HG03460 (cell line): ENCODE data around the gene NUDT22.

Source experiments
- ATAC-seq: cut with Tn5 transposase; IDR thresholded peaks from one replicate; pipeline ENCODE4 v1.9.1; 2021; ENCODE audit not compliant: unreplicated experiment

Gene NUDT22

DNA sequence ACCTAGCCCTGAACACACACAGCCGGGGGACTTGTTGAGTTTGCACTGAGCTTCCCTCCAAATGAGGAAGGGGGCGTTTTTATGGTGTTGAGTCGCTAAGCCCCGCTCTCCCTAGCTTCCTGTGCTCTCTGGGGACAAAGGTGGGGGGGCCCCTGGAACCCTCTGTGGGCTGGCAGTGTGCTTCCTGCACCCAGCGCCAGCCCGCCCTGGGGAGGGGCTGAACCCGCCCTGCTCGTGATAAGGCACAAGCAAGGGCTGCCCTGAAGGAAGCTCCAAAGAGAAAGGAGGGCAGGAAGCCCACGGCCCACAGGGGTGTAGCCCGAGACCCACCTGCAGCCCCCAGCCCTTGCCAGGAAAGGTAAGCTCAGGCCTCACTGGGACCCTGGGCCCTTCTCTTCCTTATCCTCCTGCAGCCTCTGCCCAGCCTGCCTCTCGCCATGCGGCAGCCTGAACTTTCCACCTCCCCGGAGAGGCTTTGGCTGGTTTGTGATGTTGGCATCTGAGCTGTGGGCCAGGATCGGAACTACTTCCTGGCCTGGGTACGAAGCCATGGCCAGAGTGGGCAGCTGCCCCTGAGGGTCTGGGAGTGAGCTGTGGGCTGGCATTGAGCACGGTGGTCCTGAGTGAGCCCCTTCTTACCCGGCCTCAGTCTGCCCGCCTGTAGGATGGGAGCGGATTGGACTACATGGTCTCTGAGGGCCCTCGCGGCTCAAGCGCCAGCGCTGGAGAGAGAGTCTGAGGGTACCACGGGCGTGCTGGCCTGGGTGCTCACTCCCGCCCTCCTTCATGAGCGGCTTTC is 19.4 kb upstream of the NUDT22 start, which contains the start of gene FERMT3:
FERMT3 (plus strand) TSS at position 265 of the 799 bp plus-strand sequence. CDS start 644 bp downstream, outside the sequence.
- peak; percentile 47 for ATAC-seq

DNA sequence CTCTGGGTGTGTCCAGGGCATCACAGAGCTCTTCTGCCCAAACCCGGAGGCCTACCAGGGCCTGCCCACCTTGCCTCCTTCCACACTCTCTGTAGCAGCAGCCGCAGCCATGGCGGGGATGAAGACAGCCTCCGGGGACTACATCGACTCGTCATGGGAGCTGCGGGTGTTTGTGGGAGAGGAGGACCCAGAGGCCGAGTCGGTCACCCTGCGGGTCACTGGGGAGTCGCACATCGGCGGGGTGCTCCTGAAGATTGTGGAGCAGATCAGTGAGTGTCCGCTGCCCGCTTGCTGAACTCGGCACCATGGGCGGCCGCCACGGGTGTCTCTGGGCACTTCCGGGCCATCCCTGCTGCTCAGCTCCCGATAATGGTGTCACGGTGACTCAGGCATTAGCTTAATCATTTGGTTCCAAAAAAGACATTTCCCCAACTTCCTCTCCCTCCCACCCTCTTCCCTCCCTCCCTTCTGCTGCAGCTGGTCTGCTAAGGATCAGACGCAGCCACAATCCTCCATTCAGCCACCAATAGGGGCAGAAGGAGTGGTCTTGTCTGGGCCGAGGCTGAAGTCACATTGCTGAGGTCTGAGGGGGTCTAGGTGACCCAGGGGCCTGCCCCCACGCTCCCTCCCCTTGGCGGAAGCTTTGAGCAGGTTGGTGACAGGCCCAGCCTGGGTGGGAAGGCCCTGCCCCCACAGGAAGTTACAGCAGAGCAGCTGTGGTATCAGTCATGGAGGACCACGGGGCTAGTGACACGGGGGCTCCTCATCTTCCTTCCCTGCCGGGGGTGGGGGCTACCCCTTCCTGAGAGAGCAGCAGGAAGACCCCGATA is 18.6 kb upstream of the NUDT22 start:
- peak; percentile 58 for ATAC-seq

DNA sequence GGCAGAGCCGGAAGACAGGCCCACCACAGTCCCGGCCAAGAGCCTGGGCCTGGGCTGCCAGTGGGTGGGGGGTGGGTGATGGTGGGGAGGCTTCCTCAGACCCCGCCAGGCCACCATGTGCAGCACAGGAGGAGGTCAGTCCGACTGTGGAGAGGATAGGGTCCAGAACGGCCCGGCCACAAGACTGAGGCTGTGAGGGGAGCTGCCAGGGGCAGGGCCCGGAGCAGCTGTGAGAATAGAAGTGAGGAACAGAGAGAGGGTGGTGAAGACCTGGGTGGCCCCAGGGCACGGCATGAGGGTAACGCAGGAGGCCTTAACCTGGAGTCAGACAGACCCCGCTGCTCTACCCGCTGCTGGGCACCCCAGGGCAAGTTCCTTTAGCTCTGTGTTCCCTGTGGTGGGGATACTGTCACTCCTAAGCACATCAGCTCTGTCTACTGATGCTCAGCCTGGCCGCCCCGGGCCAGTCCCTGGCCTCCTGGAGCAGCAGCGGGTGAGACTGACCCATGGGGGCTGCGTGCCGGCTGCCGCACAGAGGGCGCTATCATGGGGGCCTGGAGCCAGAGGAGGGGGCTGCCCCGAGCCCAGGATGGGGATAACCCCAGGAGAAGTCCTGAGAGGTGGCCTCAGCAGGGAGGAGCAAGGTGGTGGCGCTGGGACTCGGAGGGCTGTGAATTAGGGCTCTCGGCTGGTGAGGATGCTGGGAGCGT is 17.8 kb upstream of the NUDT22 start:
- ATAC-seq, result no peak

DNA sequence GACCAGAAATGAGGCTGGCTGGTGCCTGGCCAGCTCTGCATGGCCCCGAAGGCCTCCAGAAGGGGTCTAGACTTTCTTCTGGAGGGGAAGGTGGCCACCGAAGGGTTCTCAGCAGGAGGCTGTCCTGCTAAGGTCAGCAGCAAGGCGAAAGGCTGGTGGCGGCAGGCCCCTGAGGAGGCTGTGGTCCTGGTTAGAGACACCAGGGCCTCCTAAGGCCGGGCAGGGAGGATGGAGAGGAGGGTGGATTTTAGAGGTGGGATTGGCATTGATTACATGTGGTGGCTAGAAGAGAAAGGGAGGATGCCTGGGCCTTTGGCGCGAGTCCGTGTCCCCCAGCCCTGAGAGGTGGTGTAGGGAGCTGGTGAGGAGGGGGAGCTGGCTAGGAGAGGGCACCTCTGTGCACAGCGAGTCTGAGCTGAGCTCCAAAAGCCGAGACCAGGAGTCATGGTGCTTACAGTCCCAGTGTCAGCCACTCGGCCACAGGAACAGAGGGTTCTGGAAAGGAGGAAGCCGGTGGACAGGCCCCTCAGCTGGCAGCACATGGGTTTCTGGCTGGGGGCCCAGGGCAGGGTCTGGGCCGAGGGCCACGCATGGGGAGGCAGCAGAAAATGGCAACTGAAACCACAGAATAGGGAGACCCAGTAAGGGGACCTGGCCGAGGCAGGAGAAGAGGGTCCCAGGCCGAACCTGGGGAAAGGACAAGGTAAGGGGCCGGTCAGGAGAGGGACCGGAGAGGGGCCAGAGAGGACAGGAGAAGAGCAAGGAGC is 17.1 kb upstream of the NUDT22 start:
- ATAC-seq, result no peak

DNA sequence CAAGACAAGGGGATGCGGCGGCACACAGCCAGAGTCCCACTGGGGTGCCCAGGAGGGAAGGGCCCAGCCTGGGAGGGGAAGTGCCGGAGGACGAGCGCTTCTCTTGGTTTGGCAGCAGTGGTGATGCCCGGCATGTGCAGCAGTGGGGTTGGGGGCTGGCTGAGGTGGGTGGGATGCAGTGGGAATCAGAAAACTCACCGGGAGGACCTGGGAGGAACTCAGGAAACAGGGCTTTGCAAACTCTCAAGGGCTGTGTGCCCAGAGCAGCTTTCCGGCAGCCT is 16.6 kb upstream of the NUDT22 start:
- ATAC-seq, result no peak

DNA sequence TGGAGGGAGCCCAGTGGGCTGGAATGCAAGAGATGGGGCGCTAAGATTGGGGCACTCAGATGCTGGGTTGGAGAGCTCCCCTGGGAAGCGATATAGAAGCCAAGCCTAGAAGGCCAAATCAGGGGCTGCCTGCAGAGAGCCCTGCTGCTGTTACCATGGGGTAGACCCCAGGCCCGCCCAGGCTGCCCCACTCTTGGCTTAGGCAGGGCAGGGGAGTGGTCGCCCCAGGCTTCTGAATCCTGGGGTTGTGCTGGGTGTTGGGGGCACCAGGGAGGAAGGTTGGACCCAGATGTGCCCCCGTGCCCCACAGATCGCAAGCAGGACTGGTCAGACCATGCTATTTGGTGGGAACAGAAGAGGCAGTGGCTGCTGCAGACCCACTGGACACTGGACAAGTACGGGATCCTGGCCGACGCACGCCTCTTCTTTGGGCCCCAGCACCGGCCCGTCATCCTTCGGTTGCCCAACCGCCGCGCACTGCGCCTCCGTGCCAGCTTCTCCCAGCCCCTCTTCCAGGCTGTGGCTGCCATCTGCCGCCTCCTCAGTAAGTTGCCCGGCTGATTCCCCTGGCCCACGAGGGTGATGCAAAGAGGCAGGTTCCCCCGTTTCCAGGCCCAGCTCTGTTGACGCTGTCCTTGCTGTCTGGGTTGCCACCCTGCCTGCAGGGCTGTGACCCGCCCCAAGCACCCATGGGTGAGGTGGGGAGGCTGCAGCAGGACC is 15.6 kb upstream of the NUDT22 start:
- no peak for ATAC-seq

DNA sequence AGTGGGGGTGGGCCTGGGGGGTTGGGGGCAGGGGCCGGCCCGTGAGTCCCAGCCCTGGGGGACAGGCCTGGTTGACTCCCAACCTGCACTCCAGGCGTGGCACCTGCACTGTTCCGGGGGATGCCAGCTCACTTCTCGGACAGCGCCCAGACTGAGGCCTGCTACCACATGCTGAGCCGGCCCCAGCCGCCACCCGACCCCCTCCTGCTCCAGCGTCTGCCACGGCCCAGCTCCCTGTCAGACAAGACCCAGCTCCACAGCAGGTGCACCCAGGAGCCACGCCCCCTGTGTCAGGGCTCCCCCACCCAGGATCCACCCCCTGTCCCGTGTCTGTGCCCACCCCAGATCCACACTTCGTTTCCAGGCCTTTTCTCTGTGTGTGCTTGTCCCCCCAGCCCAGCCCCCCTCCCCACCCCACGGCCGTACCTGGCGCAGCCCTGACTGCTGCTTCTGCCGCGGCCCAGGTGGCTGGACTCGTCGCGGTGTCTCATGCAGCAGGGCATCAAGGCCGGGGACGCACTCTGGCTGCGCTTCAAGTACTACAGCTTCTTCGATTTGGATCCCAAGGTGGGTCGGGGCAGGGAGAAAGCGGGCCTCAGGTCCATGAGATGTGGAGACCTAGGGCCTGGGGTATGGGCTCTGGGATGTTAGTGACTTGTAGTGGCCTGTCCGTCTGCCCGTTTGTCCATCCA is 14.7 kb upstream of the NUDT22 start:
- ATAC-seq, result no peak

DNA sequence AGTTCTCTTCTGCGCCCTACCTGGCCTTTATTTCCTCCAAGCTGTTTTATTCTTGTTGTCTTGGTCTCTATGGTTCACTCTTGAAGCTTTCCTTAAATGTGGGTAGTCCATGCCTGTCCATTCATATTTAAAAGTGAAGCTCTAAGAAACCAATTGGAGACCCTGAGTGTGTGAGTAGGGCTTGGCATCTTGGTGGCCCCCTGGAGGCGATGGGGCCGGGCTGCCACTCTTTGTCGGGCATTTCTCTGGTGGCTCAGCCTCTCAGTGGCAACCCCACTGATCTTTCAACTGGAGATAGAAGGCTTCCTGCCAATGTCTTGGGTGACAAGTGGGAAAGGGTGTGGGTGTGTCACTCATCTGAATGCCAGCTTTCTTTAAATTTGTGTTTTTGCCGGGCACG is 9.2 kb upstream of the NUDT22 start:
- ATAC-seq, result no peak

DNA sequence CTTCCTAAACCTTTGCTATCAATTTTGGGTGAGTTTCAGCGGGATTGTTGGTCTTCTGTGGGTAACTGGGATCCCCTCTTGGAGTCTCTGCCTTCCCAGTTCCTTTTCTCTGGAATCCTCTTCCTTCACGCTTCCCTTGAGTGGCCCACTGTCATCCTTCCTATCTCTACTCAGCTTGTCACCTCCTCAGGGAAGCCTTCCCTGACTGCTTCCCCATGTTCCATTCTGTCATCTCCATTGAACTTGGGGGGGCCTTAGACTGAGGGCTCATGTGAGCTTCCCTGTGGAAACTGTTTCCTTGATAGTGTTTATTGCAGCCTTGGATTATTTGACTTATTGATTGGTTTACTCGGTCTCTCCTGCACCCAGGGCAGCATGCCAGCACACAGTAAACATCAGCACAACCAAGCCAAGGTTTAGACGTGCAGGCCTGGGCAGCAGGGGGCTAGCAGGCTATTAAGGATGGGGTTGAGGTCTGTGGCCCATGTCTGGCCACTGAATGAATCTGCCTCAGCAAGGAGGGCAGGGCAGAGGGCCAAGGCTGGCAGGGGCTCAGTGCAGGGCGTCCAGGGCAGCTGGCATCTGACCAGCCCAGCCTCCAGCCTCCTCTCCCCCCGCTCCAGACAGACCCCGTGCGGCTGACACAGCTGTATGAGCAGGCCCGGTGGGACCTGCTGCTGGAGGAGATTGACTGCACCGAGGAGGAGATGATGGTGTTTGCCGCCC is 7.3 kb upstream of the NUDT22 start:
- no peak for ATAC-seq

DNA sequence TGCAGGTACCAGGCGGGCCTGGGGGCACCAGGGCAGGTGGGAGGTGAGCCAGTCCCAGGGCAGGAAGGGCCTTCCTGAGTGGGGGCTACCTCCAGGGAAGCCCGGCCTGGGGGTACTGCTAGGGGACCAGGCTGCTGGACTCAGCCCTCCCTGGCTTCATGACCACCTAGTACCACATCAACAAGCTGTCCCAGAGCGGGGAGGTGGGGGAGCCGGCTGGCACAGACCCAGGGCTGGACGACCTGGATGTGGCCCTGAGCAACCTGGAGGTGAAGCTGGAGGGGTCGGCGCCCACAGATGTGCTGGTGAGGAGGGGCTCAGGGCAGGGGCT is 6.8 kb upstream of the NUDT22 start:
- no peak for ATAC-seq

DNA sequence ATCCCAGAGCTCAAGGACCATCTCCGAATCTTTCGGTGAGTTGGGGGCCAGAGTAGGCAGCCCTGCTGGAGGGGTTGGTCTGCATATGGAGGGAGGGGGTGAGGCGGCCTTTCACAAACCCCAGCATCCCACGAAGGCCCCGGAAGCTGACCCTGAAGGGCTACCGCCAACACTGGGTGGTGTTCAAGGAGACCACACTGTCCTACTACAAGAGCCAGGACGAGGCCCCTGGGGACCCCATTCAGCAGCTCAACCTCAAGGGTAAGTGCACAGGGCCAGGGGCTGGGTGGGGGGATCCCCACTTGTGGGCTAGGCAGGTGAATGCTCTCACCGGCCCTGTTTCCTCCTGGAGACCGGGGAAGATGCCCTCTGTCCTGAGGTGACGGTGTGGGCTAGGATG is 6.3 kb upstream of the NUDT22 start:
- no peak for ATAC-seq

DNA sequence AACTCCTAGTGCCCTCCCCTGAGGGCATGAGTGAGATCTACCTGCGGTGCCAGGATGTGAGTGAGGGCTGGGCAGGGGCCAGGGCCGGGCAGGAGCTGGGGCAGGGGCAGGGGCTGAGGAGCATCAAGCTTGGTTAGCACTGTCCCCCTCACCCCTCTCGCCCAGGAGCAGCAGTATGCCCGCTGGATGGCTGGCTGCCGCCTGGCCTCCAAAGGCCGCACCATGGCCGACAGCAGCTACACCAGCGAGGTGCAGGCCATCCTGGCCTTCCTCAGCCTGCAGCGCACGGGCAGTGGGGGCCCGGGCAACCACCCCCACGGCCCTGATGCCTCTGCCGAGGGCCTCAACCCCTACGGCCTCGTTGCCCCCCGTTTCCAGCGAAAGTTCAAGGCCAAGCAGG is 5.8 kb upstream of the NUDT22 start:
- ATAC-seq, result no peak

DNA sequence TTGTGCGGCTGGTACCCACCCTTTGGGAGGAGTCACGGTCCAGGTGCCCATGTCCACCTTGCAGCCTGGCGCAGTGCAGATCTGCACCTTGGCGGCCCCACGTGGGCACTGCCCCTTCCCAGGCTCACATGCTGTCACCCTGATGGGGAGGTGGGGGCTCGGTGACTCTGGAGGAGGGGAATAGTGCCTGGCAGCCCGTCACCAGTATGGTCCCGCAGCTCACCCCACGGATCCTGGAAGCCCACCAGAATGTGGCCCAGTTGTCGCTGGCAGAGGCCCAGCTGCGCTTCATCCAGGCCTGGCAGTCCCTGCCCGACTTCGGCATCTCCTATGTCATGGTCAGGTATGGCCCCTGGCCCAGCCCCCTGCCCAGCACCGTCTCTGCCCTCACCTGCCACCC is 5.3 kb upstream of the NUDT22 start:
- no peak for ATAC-seq

DNA sequence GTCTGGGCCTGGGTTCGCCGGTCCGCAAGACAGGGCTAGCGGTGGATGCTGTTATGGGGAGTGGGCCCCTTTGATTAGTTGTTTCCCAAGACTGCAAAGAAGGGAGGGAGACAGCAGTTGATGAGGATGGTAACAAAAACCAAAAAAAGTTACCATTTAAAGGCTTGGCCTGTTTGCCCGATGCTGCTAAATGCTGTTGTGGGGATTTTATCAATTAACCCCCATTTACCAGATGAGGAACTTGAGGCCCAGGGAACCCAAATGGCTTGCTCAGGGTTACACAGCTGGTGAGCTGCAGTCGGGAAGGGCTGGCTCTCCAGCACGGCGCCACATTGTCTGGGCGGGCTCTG is 3.4 kb upstream of the NUDT22 start:
- ATAC-seq, result no peak

DNA sequence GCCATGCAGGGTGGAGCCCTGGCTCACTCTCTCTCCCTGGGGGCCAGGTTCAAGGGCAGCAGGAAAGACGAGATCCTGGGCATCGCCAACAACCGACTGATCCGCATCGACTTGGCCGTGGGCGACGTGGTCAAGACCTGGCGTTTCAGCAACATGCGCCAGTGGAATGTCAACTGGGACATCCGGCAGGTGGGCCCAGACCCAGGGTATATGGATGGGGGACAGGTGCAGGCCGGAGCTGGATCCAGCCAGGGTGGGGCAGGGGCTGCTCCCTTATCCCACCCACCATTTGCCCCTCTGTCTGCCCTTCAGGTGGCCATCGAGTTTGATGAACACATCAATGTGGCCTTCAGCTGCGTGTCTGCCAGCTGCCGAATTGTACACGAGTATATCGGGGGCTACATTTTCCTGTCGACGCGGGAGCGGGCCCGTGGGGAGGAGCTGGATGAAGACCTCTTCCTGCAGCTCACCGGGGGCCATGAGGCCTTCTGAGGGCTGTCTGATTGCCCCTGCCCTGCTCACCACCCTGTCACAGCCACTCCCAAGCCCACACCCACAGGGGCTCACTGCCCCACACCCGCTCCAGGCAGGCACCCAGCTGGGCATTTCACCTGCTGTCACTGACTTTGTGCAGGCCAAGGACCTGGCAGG is 2.9 kb upstream of the NUDT22 start:
- no peak for ATAC-seq

DNA sequence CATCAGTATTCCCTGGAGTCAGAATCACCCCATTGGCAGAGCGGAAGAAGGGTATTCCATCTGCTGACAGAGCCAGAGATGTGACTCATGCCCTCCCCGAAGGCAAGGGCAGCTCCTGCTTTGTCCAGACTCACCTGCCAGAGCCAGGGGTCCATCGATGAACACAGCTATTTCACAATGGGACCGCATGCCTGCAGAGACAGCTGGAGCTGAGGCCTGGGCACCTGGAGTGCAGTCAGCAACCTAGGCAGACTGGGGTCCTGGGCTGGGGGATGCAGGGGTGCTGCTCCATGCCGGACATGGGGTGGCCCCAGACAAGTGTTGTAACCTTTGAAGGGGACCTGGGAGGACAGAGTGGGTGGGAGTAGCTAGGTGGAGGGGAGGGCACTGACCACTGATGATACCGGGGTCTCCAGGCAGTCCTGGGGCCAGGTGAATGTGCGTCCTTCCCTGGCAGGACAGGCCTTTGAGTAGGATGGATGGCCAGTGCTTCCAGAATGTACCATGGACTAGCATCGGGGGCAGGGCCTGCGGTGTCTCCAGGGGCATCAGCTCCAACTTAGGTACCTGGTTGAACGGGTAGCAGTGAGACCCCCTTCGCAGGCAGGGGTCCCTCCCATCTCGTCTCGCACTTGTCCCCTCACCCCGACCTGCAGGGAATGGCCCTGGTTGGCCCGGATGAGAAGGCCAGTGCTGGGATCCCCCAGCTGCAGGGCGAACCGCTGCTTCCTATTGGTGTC is 1.8 kb upstream of the NUDT22 start:
- ATAC-seq, result no peak

DNA sequence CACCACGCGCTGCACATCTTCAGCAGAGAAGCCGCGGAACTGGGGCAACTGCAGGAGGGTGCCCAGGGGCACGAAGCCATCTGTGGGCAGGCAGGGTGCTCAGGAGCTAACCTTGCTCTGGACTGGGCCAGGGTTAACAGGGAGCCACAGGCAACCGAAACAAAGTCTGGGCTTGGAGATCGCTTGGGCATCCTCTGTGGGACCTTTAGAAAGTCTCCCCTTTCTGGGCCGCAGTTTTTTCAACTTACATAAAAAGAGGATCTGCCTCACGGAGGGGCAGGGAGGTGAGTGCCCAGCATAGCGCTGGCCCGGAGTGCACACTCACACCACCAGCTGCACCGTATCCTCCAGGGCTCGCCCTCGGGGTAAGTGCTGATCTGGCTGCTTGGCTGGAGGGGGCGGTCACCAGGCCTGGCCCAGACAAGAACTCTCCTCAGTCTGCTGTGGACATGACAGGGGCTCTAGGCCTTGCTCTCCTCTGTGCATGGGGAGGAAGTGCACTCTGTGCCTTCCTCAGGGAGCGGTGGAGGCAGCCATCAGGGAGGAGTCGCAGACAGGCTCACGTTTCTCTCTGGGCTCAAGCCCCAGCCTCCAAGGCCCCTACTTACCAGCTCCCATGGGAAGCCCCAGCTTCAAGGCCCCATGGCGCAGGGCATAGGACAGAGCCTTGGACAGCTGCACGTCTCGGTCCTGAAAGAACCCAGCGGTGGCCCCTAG is 1.0 kb upstream of the NUDT22 start:
- no peak for ATAC-seq
